ENCODE results near the gene HCFC1R1. TPM values are rescaled to one million over a fixed set of nuclear protein-coding genes. Genes with fewer than 3 reads are reported as not detected.

HCFC1R1 gene
- polyA plus RNA-seq, 1 of the 3 experiments (the other 2 are of a cell fraction) = 54.9 TPM

DNA sequence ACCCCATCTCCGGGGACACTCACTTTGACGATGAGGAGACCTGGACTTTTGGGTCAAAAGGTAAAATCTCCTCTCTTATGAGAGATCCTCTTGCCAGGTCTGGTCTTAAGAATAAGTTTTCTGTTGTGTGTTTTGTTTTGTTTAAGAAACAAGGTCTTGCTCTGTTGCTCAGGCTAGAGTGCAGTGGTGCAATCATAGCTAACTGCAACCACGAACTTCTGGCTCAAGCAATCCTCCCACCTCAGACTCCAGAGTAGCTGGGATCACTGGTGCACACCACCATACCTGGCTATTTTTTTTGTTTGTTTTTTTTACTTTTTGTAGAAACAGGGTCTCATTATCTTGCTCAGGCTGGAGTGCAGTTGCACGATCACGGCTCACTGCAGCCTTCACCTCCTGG lies 26.7 kb upstream of the HCFC1R1 start:
- ChIA-PET CTCF (interaction anchor here (1.9 to 5.8 kb wide), 3 partner anchors 9 to 22 kb away, joined by 8 to 57 read pairs (median 42); no protein-coding TSS in a partner anchor), POLR2A (interaction anchor here (0.7 kb wide), 1 partner anchor 22 kb away, joined by 4 read pairs; no protein-coding TSS in a partner anchor)
- no peak for TF ChIP-seq MXI1 (IDR thresholded peaks at IDR 0.05; ENCODE audit: low read depth, low read length)
- no peak for TF ChIP-seq CHD2 (IDR thresholded peaks at IDR 0.05; ENCODE audit: low read length, partially characterized antibody)
- no peak for TF ChIP-seq GATA2 (CRISPR knock-in tag; IDR thresholded peaks at IDR 0.05)
- no peak for TF ChIP-seq RFX5 (IDR thresholded peaks at IDR 0.05; ENCODE audit: low read length)
- TF ChIP-seq, protein P1, sequence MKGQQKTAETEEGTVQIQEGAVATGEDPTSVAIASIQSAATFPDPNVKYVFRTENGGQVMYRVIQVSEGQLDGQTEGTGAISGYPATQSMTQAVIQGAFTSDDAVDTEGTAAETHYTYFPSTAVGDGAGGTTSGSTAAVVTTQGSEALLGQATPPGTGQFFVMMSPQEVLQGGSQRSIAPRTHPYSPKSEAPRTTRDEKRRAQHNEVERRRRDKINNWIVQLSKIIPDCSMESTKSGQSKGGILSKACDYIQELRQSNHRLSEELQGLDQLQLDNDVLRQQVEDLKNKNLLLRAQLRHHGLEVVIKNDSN (IDR thresholded peaks at IDR 0.05; ENCODE audit: borderline replicate concordance, low read depth) = no peak
- TF ChIP-seq, protein P2, sequence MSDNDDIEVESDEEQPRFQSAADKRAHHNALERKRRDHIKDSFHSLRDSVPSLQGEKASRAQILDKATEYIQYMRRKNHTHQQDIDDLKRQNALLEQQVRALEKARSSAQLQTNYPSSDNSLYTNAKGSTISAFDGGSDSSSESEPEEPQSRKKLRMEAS (IDR thresholded peaks at IDR 0.05; ENCODE audit: low read depth) = no peak
- no peak for TF ChIP-seq TCF12 (IDR thresholded peaks at IDR 0.05)
- TF ChIP-seq TEAD4 (IDR thresholded peaks at IDR 0.05; ENCODE audit: borderline replicate concordance, insufficient read depth) = no peak

DNA sequence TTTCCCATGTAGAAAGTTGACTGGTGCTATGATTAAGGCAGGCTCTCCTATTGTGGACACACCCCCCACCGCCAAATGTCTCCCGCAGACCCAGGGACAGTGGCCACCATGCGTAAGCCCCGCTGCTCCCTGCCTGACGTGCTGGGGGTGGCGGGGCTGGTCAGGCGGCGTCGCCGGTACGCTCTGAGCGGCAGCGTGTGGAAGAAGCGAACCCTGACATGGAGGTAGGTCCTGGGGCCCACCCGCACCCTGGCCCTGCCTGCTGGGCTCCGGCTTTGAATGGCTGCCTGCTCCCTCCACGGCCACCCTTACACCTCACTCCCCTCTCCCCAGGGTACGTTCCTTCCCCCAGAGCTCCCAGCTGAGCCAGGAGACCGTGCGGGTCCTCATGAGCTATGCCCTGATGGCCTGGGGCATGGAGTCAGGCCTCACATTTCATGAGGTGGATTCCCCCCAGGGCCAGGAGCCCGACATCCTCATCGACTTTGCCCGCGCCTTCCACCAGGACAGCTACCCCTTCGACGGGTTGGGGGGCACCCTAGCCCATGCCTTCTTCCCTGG lies 26.3 kb upstream of the HCFC1R1 start:
- Histone ChIP-seq H2AFZ (ENCODE audit: low read depth) (no peak overlapping the region), H3K36me3 (replicated peaks in 1 of 2; ENCODE audit: control insufficient read depth in 1 of 2, insufficient read depth in 2 of 2, low read length in 1 of 2) (no peaks in the 10 kb centered on the region), H4K20me1 (ENCODE audit: insufficient read depth) (no peaks in the 10 kb centered on the region), H3K4me2 (no peak overlapping the region), H3K9me2 (no peaks in the 10 kb centered on the region), H3K4me1 (ENCODE audit: control insufficient read depth in 1 of 2, insufficient read depth in 2 of 2, low read depth in 1 of 2, low read length in 1 of 2) (no peaks in the 10 kb centered on the region; a peak in 1 of 4 replicates), H3K27ac (ENCODE audit: low read depth in 2 of 2, low read length in 1 of 2) (no peak overlapping the region), H3K9ac (no peak overlapping the region), H3K27me3 (ENCODE audit: insufficient read depth) (peaks cover 46% of the 10 kb centered on the region), H3K9me3 (no peaks in the 10 kb centered on the region), H3K79me2 (ENCODE audit: insufficient read depth) (no peaks in the 10 kb centered on the region), H3F3A (replicated peaks; ENCODE audit: insufficient read depth) (peaks cover 4% of the 10 kb centered on the region), H3K4me3 (ENCODE audit: low read depth in 2 of 2, low read length in 1 of 2) (no peak overlapping the region)
- CTCF ChIA-PET = interaction anchor here (1.9 to 5.8 kb wide), 3 partner anchors 9 to 22 kb away, joined by 8 to 57 read pairs (median 42); no protein-coding TSS in a partner anchor
- DNase-seq = no peak
- POLR2A ChIA-PET = interaction anchor here (0.7 kb wide), 1 partner anchor 22 kb away, joined by 4 read pairs; no protein-coding TSS in a partner anchor
- 39% methylated on average over 12 of the region's 26 CpGs for WGBS (ENCODE audit: low lambda C conversion rate)
- TF ChIP-seq YY1 (IDR thresholded peaks at IDR 0.05; ENCODE audit: low read depth) (no peak), EP300 (IDR thresholded peaks at IDR 0.05; ENCODE audit: borderline replicate concordance in 1 of 2, low read depth in 1 of 2, low read length in 1 of 2) (no peak), GATA2 (CRISPR knock-in tag; IDR thresholded peaks at IDR 0.05) (no peak), JUND (IDR thresholded peaks at IDR 0.05) (no peak), TEAD4 (IDR thresholded peaks at IDR 0.05; ENCODE audit: borderline replicate concordance, insufficient read depth) (no peak), RAD21 (IDR thresholded peaks at IDR 0.05; ENCODE audit: low read length) (no peak), NRF1 (IDR thresholded peaks at IDR 0.05; ENCODE audit: low read depth, low read length) (no peak), RFX5 (IDR thresholded peaks at IDR 0.05; ENCODE audit: low read length) (no peak), GABPA (IDR thresholded peaks at IDR 0.05; ENCODE audit: low read depth) (no peak), MEF2A (IDR thresholded peaks at IDR 0.05; ENCODE audit: borderline replicate concordance, low read depth) (no peak)
- TF ChIP-seq, protein P3, sequence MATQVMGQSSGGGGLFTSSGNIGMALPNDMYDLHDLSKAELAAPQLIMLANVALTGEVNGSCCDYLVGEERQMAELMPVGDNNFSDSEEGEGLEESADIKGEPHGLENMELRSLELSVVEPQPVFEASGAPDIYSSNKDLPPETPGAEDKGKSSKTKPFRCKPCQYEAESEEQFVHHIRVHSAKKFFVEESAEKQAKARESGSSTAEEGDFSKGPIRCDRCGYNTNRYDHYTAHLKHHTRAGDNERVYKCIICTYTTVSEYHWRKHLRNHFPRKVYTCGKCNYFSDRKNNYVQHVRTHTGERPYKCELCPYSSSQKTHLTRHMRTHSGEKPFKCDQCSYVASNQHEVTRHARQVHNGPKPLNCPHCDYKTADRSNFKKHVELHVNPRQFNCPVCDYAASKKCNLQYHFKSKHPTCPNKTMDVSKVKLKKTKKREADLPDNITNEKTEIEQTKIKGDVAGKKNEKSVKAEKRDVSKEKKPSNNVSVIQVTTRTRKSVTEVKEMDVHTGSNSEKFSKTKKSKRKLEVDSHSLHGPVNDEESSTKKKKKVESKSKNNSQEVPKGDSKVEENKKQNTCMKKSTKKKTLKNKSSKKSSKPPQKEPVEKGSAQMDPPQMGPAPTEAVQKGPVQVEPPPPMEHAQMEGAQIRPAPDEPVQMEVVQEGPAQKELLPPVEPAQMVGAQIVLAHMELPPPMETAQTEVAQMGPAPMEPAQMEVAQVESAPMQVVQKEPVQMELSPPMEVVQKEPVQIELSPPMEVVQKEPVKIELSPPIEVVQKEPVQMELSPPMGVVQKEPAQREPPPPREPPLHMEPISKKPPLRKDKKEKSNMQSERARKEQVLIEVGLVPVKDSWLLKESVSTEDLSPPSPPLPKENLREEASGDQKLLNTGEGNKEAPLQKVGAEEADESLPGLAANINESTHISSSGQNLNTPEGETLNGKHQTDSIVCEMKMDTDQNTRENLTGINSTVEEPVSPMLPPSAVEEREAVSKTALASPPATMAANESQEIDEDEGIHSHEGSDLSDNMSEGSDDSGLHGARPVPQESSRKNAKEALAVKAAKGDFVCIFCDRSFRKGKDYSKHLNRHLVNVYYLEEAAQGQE (IDR thresholded peaks at IDR 0.05; ENCODE audit: low read depth, low read length) = no peak
- TF ChIP-seq, protein P1 (IDR thresholded peaks at IDR 0.05; ENCODE audit: borderline replicate concordance, low read depth) = no peak
- TF ChIP-seq, protein P2 (IDR thresholded peaks at IDR 0.05; ENCODE audit: low read depth) = no peak
- TF ChIP-seq, protein P4, sequence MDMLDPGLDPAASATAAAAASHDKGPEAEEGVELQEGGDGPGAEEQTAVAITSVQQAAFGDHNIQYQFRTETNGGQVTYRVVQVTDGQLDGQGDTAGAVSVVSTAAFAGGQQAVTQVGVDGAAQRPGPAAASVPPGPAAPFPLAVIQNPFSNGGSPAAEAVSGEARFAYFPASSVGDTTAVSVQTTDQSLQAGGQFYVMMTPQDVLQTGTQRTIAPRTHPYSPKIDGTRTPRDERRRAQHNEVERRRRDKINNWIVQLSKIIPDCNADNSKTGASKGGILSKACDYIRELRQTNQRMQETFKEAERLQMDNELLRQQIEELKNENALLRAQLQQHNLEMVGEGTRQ (IDR thresholded peaks at IDR 0.05; ENCODE audit: borderline replicate concordance, low read depth, low read length) = no peak

More for the DNA sequence above, 26.7 kb upstream of the HCFC1R1 start:
- peaks cover 4% of the 10 kb centered on the region for H3F3A ChIP-seq (replicated peaks; ENCODE audit: insufficient read depth)
- H3K36me3 ChIP-seq (replicated peaks in 1 of 2; ENCODE audit: control insufficient read depth in 1 of 2, insufficient read depth in 2 of 2, low read length in 1 of 2) = no peaks in the 10 kb centered on the region
- H3K27ac ChIP-seq (ENCODE audit: low read depth in 2 of 2, low read length in 1 of 2) = no peak overlapping the region
- DNase-seq = no peak
- H2AFZ ChIP-seq (ENCODE audit: low read depth) = no peak overlapping the region
- no peaks in the 10 kb centered on the region for H3K79me2 ChIP-seq (ENCODE audit: insufficient read depth)
- H3K9me2 ChIP-seq = no peaks in the 10 kb centered on the region
- H3K4me3 ChIP-seq (ENCODE audit: low read depth in 2 of 2, low read length in 1 of 2) = no peak overlapping the region
- H3K27me3 ChIP-seq (ENCODE audit: insufficient read depth) = peaks cover 42% of the 10 kb centered on the region
- no peak overlapping the region for H3K4me2 ChIP-seq
- no peaks in the 10 kb centered on the region for H4K20me1 ChIP-seq (ENCODE audit: insufficient read depth)
- no peaks in the 10 kb centered on the region for H3K9me3 ChIP-seq
- WGBS (ENCODE audit: low lambda C conversion rate) = 47% methylated on average over 5 of the region's 5 CpGs
- no peaks in the 10 kb centered on the region; a peak in 1 of 4 replicates for H3K4me1 ChIP-seq (ENCODE audit: control insufficient read depth in 1 of 2, insufficient read depth in 2 of 2, low read depth in 1 of 2, low read length in 1 of 2)
- no peak overlapping the region for H3K9ac ChIP-seq
